ENCODE data around the gene ADCY2. TPM values are rescaled to one million over a fixed set of nuclear protein-coding genes. Genes with fewer than 3 reads are reported as not detected.

Gene ADCY2
- total RNA-seq, 1 donor from 2014 or later: not detected

DNA sequence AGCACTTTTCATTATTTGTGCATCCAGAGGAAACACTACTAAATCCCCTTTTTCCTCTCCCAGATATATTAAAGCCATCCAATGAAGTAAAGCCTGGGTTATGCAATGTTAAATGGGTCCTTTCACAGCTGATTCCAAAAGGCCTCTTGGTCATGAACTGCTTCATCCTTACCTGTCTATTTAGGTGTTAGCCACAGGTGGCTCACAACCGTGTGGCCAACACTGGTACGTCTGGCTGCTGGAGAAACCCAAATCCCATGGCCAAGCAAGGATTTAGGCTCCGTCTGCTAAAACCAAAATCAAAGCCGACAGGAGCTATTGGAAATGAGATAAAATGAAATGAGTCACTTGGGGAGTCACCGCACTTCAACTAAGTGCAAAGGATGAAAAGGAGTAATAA lies 193.9 kb downstream of the ADCY2 start:
- no peak for DNase-seq (ENCODE audit: low read depth in 2 of 2)

DNA sequence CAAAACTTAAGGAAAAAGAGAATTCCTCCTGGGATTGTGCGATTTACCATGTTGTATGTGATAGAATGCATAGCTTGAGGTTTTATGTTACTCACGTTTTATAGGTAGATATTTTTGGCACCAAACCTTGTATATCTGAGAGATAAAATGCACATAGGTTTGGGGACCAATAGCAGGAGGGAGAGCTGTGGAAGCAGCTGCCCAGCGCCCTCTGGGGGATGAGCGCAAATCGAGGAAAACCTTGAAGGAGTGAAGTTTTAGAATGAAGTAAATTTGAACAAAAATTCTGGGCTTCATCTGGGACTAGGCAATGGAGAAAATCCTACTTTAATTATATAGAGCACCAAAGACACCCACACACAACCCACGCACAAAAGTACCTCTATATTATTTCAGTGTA lies 197.0 kb downstream of the ADCY2 start:
- DNase-seq (ENCODE audit: low read depth in 2 of 2): no peak

DNA sequence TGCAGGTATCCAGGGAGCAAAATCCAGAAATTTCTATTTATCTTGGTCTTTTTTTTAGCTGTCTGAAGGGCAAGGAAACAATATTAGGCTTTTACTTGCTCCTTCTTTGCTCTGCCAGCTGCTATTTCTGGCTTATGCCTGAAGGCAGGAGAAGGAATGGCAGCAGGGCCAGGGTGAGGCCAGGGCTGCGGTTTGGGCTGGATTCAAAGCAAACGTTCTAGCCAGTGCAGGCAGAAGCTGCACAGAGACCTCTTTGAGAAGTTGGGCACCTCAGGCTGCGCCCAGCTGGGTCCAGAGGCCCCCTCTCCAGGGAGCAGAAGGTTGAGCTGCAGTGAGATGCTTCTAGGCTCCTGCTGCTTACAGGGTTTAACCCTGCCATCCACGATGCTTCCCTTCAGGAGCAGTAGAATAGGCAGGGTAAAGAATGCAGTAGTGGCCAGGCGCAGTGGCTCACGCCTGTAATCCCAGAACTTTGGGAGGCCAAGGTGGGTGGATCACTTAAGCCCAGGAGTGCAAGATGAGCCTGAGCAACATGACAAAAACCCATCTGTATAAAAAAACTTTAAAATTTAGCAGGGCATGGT lies 201.2 kb downstream of the ADCY2 start:
- no peak for DNase-seq (ENCODE audit: low read depth in 2 of 2)

DNA sequence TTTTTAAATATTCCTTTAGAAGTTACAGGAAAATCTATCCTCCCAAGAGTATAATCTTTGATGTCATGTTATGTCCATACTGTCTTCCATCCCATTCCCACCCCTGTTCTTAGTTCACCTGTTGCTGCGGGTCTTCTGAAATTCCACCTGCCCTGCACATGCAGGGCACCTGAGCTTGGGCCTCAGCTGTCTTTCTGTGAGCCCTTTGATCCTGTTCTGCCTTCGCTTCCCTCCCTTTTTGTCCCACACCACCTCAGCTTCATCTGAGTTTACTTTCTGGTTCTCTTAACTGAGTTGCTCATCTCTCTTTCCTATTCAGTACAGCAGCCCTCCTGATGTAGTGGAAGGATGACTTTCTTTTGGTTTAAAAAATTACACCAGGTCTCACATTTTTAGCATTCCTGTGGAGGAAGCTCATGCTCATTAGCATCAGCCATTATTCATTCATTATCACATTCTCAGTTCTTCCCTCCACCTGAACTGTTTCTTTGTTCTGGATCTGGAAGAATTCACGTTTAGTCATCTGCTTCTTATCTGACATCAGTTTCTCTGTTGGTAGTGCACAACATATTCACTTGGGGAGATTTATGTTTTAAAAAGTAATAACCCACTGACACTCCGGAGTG lies 211.0 kb downstream of the ADCY2 start:
- DNase-seq (ENCODE audit: low read depth in 2 of 2): no peak

DNA sequence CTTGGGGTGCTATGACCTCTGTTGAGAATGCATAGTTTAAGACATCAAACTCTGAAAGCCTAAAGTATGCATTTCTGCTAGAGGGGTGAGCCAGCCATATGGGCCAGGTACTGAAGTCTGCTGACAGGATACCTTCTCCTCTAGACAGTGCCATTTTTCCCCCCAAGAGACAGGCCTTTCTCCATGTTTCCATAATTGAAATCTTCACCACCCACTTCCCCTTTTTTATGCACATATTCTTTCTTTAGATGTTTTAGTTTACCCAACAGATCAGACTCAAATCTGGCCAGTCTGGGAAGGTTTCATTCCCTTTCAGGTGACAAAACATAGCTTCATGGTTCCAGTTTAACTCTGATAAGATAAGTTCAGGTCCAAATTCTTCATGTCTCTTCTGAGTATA lies 212.8 kb downstream of the ADCY2 start:
- no peak for DNase-seq (ENCODE audit: low read depth in 2 of 2)

DNA sequence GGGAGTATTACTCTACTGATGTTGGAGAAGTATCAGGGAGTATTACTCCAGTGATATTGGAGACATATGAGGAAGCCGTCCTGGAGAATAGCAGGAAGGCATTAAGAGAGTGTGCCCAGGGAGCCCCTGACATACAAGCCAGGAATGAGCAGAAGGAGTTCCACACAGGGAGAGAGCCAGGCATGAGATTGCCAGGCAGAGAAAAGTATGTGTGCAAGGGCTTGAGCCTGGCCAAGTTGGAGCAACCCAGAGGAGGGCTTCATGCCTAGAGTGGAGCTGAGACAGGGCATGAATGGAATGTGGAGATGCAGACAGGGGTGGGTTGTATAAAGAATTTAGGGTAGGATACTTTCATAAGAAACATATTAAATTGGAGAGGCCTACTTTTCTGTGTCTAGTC lies 213.8 kb downstream of the ADCY2 start:
- DNase-seq (ENCODE audit: low read depth in 2 of 2): no peak

DNA sequence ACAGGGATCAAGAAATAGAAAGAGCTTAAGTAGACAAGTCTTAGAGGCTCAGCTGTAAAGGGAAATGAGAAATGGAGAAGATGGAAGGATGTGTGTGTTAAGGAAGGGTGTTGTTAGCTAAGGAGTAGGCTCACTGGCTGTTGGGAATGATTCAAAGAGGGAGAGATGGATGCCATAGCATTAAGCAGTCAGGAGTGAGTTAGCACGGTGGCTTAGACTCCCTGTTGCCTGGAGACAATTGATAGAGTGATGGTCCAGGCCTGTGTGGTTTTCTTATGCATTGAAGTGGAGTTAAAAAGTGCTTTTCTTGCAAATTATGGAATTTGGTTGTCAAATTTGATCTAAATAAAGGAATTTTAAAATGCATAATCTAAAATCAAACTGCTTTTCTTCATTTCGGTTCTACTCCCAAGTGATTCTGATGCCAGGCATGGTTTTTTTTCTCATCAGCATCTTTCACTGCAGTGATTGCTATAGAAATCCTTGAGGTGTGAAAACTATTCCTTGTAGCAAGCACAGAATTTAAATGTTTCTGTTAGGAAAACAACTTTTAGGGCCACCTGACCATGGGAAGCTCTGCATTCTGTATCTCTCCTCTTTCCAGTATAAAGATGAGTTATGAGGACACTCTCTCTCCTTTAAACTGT lies 214.7 kb downstream of the ADCY2 start:
- DNase-seq (ENCODE audit: low read depth in 2 of 2): no peak

DNA sequence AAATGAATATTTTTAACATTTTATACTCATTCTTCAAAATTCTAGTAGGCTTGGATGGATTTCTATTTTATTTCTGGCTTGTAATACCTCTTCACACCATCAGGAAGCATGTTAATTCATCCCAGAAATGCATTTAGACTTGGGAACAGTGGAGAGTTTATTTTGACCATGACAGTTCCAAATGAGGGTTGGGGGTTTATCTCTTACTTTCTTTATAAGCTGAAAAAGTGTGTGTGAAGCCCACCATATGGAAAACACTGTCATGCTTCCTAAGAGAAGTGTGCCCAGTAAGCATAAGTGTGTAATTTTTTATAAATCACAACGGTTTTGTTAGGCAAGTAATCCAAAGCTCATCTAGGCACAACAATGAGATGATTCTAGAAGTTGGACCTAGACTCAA lies 215.6 kb downstream of the ADCY2 start:
- no peak for DNase-seq (ENCODE audit: low read depth in 2 of 2)

DNA sequence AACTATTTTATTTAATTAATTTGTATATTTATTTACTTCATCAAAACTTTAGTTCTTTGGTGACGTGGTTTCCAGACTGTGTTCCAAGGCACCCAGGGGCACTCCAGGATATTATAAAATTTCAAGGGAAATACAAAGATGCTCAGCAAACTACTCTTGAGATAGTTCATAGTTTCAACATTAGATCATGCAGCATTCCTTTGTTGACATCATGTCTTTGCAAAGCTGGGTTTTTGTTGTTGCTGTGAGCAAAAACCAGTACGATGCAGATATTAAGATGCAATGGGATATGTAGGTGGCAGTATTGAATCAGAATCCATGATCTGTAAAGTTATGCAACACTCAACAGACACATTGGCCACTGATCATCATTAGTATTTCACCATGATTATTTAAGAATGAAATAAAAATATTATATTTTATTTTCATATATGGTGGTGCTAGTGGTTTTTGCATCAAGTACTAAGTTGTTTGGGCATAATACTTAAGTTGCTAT lies 219.7 kb downstream of the ADCY2 start:
- no peak for DNase-seq (ENCODE audit: low read depth in 2 of 2)

DNA sequence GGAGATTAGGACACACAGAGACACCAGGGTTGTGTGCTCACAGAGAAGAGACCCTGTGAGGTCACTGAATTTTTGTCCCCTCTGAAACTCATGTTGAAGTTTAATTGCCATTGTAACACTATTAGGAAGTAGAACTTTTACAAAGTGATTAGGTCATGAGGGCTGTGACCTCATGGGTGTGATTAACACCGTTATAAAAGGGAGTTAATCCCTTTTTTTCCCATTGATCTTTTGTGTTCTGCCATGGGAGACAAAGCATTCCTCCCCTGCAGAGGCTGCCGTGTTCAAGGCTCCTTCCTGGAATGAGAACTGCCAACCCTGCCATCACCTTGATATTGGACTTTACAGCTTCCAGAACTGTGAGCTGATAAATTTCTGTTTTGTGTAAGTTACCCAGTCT lies 221.0 kb downstream of the ADCY2 start:
- no peak for DNase-seq (ENCODE audit: low read depth in 2 of 2)

DNA sequence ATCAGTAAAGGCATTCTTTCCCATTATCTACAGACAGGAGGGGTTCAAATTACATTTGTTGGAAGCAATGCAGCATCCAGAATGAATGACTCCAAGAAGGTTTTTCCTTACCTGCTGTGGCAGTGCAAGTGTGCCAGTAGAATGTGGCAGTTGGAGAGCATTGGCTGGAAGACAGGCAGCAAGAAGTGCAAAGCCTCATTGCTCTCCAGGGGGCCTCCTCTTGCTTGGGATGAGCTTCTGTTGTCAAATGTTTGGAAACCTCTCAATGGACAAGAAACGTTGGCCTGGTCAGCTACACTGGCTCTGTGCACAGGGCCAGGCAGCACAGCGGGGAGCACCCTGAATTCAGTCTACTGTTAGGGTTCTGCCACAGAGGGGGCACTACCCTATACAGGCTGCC lies 226.6 kb downstream of the ADCY2 start:
- DNase-seq (ENCODE audit: low read depth in 2 of 2): no peak

DNA sequence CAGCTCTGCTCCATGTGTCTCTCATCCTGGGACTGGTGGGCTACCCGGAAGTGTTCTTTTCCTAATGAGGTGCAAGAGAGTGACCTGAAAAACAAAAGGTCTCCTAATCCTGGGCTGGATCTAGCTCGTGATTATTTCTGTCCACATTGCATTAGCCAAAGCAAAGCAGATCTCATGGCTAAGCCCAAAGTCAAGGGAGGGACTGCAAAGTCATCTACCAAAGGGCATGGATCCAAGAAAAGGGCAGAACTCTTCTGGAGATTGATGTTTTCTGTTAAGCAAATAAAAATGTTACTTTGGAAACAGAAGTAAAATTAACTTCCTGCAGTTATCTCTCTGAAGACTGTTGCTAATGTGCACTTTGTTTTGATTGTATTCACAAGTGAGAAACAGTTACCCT lies 229.8 kb downstream of the ADCY2 start:
- DNase-seq (ENCODE audit: low read depth in 2 of 2): no peak

DNA sequence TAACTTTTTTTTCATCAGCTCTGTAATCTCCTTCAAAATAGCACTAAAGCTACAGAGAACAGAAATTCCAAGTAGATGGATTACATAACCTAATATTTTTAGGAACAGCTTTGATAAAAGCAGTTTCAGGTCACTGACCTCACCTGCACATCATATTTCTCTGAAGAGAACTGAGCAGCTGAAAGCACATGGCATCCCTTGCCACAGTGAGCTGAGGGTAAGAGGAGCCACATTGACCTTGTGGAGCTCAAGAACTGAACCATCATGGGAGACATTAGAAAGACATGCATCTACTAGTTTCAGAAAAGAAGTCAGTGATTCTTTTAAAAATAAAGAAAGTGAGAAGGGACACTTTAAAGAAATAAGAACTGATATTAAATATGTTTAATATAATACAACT lies 232.3 kb downstream of the ADCY2 start:
- DNase-seq (ENCODE audit: low read depth in 2 of 2): no peak

DNA sequence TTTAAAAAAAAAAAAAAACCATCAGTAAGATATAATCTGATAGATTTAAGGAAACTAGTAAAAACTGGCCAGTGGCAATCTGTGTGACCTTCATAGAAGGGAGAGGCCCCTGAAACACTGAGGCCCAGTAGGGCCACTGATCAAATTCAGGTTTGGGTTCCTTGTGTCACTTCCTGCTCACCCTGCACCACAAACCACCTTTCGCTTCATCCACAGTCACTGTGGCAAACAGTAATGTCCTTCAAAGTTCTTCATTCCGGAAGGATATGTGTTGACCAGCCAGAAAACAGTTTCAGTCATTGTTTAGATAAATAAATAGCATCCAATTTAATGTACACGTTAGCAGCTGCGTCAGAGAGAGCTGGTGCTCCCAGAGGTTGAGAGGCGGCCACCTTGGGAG lies 232.9 kb downstream of the ADCY2 start:
- no peak for DNase-seq (ENCODE audit: low read depth in 2 of 2)

DNA sequence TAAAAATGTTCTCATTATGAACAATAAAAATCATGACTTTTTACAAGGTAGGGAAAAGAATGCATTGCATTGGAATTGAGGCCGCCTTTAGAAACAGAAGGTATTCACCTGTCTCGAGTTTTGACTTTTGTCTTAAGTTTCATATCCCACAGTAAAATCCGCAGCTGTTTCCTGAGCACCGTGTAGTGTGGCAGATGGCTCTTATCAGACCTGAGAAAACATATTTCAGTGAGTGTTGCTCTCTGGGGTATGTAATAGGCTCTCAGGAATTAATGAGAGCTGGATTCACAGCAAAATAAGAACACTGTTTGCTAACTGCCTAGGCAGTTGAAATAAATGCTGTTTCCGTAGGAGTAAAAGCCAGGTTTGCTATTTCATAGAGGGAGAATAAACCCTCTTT lies 233.6 kb downstream of the ADCY2 start:
- no peak for DNase-seq (ENCODE audit: low read depth in 2 of 2)

DNA sequence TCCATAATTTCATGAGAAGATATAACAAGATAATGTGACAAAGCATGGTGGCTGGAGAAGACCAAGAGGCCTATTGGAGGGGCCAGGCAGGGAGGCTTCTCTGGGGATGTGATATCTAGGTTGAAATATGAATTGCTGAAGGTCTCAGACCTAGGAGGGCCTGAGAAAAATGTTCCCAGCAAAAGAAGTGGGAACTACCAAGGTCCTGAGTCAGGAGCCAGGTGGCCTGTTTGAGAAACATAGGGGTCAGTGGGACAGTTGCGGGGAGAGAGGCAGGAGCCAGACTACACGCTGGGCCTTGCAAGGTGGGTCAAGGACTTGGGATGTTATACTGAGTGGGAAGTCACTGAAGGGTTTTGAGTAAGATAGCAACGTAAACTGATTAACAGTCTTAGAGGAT lies 238.9 kb downstream of the ADCY2 start:
- no peak for DNase-seq (ENCODE audit: low read depth in 2 of 2)

DNA sequence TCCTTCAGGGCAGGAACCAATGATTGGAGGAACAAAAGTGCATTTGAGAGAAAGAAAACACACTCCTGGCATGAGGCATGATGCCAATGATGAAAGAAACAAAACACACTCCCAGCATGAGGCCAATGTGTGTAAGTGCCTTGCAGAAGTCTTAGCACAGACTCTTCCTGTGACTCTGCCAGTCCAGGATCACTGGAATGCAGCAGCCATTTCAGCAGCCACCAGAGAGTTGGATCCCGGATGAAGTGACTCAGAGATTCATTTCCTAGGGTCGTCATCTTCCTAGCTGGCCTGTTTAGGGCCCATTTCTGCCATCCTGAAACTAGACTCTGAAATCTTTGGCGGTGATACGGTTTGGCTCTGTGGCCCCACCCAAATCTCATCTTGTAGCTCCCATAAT lies 242.5 kb downstream of the ADCY2 start:
- DNase-seq (ENCODE audit: low read depth in 2 of 2): no peak

DNA sequence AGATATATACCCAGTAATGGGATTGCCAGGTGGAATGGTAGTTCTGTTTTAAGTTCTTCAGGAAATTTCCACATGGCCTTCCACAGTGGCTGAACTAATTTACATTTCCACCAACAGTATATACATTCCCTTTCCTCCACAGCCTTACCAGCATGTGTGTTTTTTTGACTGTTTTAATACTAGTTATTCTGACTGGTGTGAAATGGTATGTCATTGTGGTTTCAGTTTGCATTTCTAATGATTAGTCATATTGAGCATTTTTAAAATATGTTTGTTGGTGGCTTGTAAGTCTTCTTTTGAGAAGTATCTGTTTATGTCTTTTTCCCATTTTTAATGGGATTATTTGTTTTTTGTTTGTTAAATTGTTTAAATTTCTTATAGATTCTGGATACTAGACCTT lies 246.1 kb downstream of the ADCY2 start:
- DNase-seq (ENCODE audit: low read depth in 2 of 2): no peak

DNA sequence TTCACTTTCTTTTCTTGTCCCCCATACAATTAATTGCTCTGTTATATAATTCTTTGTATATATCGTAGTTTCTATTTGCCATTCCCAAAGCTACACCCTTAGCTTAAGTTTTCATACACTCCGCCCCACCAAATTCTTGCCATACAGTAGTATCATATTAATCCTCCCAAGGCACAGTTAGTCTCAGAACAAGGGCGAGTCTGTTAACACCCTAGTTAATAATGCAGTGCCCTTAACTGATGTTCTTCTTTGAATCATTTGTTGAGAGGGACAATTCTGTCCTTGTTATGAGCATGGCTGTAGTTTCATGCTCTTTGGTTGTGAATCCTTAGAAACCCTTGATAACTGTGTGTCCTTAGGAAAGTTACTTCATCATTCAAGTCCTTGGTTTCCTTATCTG lies 248.8 kb downstream of the ADCY2 start:
- no peak for DNase-seq (ENCODE audit: low read depth in 2 of 2)

DNA sequence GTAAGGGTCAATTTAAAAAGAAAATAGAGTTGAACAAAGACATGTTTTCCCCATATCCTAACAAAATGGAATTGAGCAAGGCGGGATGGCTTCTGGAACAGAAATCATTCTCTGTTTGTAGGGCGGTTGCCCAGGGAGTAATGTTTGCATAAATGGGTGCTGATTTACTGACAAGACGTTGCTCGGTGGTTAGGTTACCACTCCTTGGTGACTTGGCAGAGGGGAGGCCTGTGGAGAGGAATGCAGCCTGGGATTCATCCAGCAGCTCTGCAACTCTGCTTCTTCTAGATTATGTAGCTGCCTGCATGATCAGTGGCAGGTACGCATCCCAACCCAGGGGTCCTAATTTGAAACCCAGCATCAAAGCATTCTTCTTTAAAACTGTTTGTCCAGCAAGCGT lies 254.8 kb downstream of the ADCY2 start:
- DNase-seq (ENCODE audit: low read depth in 2 of 2): no peak

DNA sequence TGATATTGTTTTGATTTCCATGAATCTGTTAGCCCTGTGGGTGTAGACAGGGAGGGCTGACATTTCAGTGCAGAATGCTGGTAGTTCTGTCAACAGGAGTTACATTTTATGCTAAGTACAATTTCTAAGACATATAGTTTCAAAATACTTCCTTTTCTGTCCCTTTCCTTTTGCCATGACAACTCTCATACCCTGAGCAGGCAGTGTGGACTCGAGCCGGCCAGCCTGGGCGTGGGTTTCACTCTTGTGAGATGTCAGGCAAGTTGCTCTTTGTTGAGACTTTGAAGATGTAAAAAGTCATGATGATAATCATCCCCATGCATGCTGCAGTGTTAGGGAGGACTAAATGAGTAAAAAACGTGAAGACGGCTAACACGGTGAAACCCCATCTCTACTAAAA lies 257.1 kb downstream of the ADCY2 start:
- no peak for DNase-seq (ENCODE audit: low read depth in 2 of 2)

DNA sequence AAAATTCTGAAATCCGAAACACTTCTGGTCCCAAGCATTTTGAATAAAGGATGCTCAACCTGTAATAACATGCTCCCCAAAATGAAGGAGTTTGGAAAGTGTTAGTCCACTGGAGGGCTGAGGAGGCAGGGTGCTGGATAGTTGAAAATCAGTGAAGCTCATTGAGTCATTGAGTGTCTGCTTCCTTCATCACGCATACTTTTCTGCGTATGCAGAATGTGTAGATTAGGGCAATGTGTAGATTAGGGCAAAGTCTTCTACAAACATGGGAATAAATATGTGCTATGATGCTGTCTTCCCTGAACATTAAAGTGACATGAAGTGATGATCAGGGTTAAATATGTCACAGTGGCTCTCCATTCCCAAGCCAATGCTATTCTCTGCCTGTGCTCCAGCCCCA lies 261.2 kb downstream of the ADCY2 start:
- DNase-seq (ENCODE audit: low read depth in 2 of 2): no peak

DNA sequence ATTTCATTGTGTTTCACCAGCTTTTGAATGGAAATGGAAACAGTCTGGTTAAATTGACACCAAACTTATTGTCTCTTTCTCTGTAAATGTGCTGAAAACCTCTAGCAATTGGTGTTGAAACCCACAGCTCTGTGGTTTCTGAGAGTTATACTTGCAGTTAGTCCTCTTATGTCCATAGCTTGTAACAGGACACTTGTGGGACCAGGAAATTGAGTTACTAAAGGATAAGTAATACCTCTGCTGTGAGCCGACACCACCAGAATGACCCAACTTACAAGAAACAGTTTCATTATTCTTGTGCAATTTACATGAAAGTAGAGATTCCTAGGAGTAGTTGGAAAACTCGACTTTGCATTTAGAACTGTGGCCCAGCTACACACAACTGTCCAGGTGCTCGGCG lies 263.5 kb downstream of the ADCY2 start:
- no peak for DNase-seq (ENCODE audit: low read depth in 2 of 2)

All from lung microvascular endothelial cell (primary cell).